Neuronal stem cell (in vitro differentiated cells): ENCODE data around the gene APOBEC3C.
"Not testable (repeated sequence)": the region's sequence is repeated elsewhere in the genome, so short reads cannot be mapped to it uniquely, and the experiment has no call there.

Experiments used
- DNase-seq: peaks from one replicate; pipeline ENCODE4 v3.0.0-alpha.2; 2013; ENCODE audit warnings: low spot score
- H2AFZ ChIP-seq: one replicate; pipeline ENCODE4 v1.6.1; 2013; ENCODE audit warnings: mild to moderate bottlenecking, low read length, inconsistent platforms
- H2AK5ac ChIP-seq: 2 replicates; pipeline ENCODE4 v1.6.1; 2013; ENCODE audit warnings: low read depth, mild to moderate bottlenecking, inconsistent platforms, low read length, moderate library complexity, mixed read lengths
- H2BK120ac ChIP-seq: 2 replicates; pipeline ENCODE4 v1.6.1; 2013; ENCODE audit warnings: low read depth, mild to moderate bottlenecking, inconsistent platforms, low read length, moderate library complexity, mixed read lengths
- H2BK12ac ChIP-seq: one replicate; pipeline ENCODE4 v1.6.1; 2013; ENCODE audit warnings: low read length, inconsistent platforms
- H2BK15ac ChIP-seq: 2 replicates; pipeline ENCODE4 v1.6.1; 2013; ENCODE audit warnings: mild to moderate bottlenecking, low read length, inconsistent platforms, mixed read lengths
- H2BK5ac ChIP-seq: one replicate; pipeline ENCODE4 v1.6.1; 2013; ENCODE audit warnings: inconsistent platforms, mild to moderate bottlenecking, low read length, moderate library complexity
- H3K14ac ChIP-seq: one replicate; pipeline ENCODE4 v1.6.1; 2013; ENCODE audit warnings: low read length, inconsistent platforms
- H3K18ac ChIP-seq: 2 replicates; pipeline ENCODE4 v1.6.1; 2013; ENCODE audit warnings: low read length, inconsistent platforms
- H3K23ac ChIP-seq: 2 replicates; pipeline ENCODE4 v1.6.1; 2013; ENCODE audit warnings: low read depth, mild to moderate bottlenecking, mixed read lengths, low read length, inconsistent platforms; ENCODE audit not compliant: poor library complexity
- H3K27ac ChIP-seq: replicated peaks from 3 replicates; pipeline ENCODE4 v1.5.1; 2013; ENCODE audit warnings: low read length, inconsistent platforms
- H3K27me3 ChIP-seq, 3 experiments: 2 replicates each; pipeline ENCODE4 v1.6.1; 2013; ENCODE audit warnings: low read length in 3 of 3, mild to moderate bottlenecking in 2 of 3, inconsistent platforms in 1 of 3, low read depth in 1 of 3, mixed read lengths in 1 of 3, moderate library complexity in 1 of 3; ENCODE audit not compliant: control insufficient read depth in 3 of 3, insufficient read depth in 3 of 3
- H3K36me3 ChIP-seq, 2 donors: replicated peaks in 1 of 2; 2 replicates each; pipeline ENCODE4 v1.6.1; 2013; ENCODE audit warnings: low read length in 2 of 2; ENCODE audit not compliant: control insufficient read depth in 2 of 2, insufficient read depth in 2 of 2
- H3K4ac ChIP-seq: 2 replicates; pipeline ENCODE4 v1.6.1; 2013; ENCODE audit warnings: inconsistent platforms, mild to moderate bottlenecking, low read length, moderate library complexity
- H3K4me1 ChIP-seq, 2 donors: 1 replicate in 1 of 2; 2 replicates in 1 of 2; pipeline ENCODE4 v1.6.1; 2013; ENCODE audit warnings: low read length in 2 of 2, low read depth in 1 of 2; ENCODE audit not compliant: control insufficient read depth in 2 of 2, insufficient read depth in 1 of 2
- H3K4me2 ChIP-seq: one replicate; pipeline ENCODE4 v1.6.1; 2013; ENCODE audit warnings: mild to moderate bottlenecking, low read length, inconsistent platforms; ENCODE audit not compliant: insufficient read depth, poor library complexity, severe bottlenecking
- H3K4me3 ChIP-seq, 2 donors: 2 replicates each; pipeline ENCODE4 v1.5.1; 2013; ENCODE audit warnings: low read length in 2 of 2, mild to moderate bottlenecking in 2 of 2, inconsistent platforms in 1 of 2, moderate library complexity in 1 of 2
- H3K79me1 ChIP-seq: one replicate; pipeline ENCODE4 v1.6.1; 2013; ENCODE audit warnings: low read depth, mild to moderate bottlenecking, inconsistent platforms, low read length, moderate library complexity
- H3K9ac ChIP-seq: one replicate; pipeline ENCODE4 v1.6.1; 2013; ENCODE audit warnings: mild to moderate bottlenecking, low read depth, low read length, inconsistent platforms; ENCODE audit not compliant: poor library complexity
- H3K9me3 ChIP-seq, 2 donors: replicated peaks in 1 of 2; 2 replicates each; pipeline versions ENCODE3 to v1.6.1; 2013; ENCODE audit warnings: low read length in 2 of 2, mild to moderate bottlenecking in 2 of 2, inconsistent platforms in 1 of 2, low read depth in 1 of 2, mixed read lengths in 1 of 2, moderate library complexity in 1 of 2; ENCODE audit not compliant: control insufficient read depth in 2 of 2, insufficient read depth in 1 of 2
- H4K8ac ChIP-seq: one replicate; pipeline ENCODE4 v1.6.1; 2013; ENCODE audit warnings: low read depth, mild to moderate bottlenecking, inconsistent platforms, low read length, moderate library complexity
- H4K91ac ChIP-seq: one replicate; pipeline ENCODE4 v1.6.1; 2013; ENCODE audit warnings: low read length, low read depth, mild to moderate bottlenecking, inconsistent platforms; ENCODE audit not compliant: poor library complexity
- WGBS, 2 donors: extraction: QIAGEN DNeasy Blood & Tissue Kit; methylation state at CpG; one replicate each; pipeline ENCODE4 v1.1.7; 2013; ENCODE audit warnings: missing lambda C conversion rate in 2 of 2, mixed read lengths in 1 of 2; ENCODE audit not compliant: insufficient read length in 2 of 2, insufficient replicate concordance in 1 of 2; ENCODE audit errors: extremely low coverage in 2 of 2; 5-methylcytosine and 5-hydroxymethylcytosine counted together

The APOBEC3C gene

GRCh38 chr22:38984224-38984623 is 29.8 kb upstream of the APOBEC3C start:
- Histone ChIP-seq H3K4me2 (no peak overlapping the region), H3K9ac (no peak overlapping the region), H3K4me1 (peaks cover 6 to 11% of the 10 kb centered on the region in 2 donors), H2AK5ac (no peak overlapping the region), H3K4me3 (no peak overlapping the region), H3K9me3 (peaks cover 4 to 7% of the 10 kb centered on the region in 2 donors), H4K8ac (no peak overlapping the region), H3K18ac (no peak overlapping the region), H3K23ac (no peak overlapping the region), H3K4ac (no peak overlapping the region), H2BK15ac (no peak overlapping the region), H3K27ac (no peak overlapping the region), H2BK120ac (no peak overlapping the region), H3K79me1 (no peaks in the 10 kb centered on the region), H3K27me3 (no peaks in the 10 kb centered on the region), H3K14ac (no peak overlapping the region), H2AFZ (no peak overlapping the region), H2BK5ac (no peak overlapping the region), H2BK12ac (no peak overlapping the region), H3K36me3 (no peaks in the 10 kb centered on the region), H4K91ac (no peak overlapping the region)
- no CpG with 5 or more reads among the region's 2 CpGs for WGBS, 2 donors
- no peak for DNase-seq

GRCh38 chr22:38984784-38985757 is 29.0 kb upstream of the APOBEC3C start:
- peaks cover 6 to 11% of the 10 kb centered on the region in 2 donors for H3K4me1 ChIP-seq
- not testable (repeated sequence) for H2AK5ac ChIP-seq, H2AFZ ChIP-seq, H3K4me3 ChIP-seq, H3K27me3 ChIP-seq, H3K9me3 ChIP-seq, H3K18ac ChIP-seq, H4K91ac ChIP-seq, H2BK120ac ChIP-seq, H2BK15ac ChIP-seq, H3K4me2 ChIP-seq, H2BK5ac ChIP-seq, H3K23ac ChIP-seq, H4K8ac ChIP-seq, H3K27ac ChIP-seq, H2BK12ac ChIP-seq, H3K4ac ChIP-seq, H3K14ac ChIP-seq, H3K79me1 ChIP-seq, DNase-seq, H3K9ac ChIP-seq, H3K36me3 ChIP-seq
- WGBS, 2 donors, result no CpG with 5 or more reads among the region's 9 CpGs

GRCh38 chr22:38986629-38987028 is 27.4 kb upstream of the APOBEC3C start:
- Histone ChIP-seq H3K23ac (no peak overlapping the region), H3K27ac (no peak overlapping the region), H2BK12ac (no peak overlapping the region), H3K27me3 (no peaks in the 10 kb centered on the region), H3K4me2 (no peak overlapping the region), H2BK15ac (no peak overlapping the region), H3K18ac (peak overlapping the region; percentile 57), H3K14ac (no peak overlapping the region), H3K9ac (no peak overlapping the region), H3K4me3 (no peak overlapping the region), H3K9me3 (peaks cover 4 to 7% of the 10 kb centered on the region in 2 donors), H2BK120ac (no peak overlapping the region), H4K91ac (no peak overlapping the region), H3K4ac (peak overlapping the region; percentile 53), H3K4me1 (peaks cover 5% of the 10 kb centered on the region in 2 donors), H4K8ac (no peak overlapping the region), H3K36me3 (no peaks in the 10 kb centered on the region), H2AFZ (no peak overlapping the region), H3K79me1 (no peaks in the 10 kb centered on the region), H2BK5ac (no peak overlapping the region), H2AK5ac (peak overlapping the region; percentile 3)
- WGBS, 2 donors, result no CpG with 5 or more reads among the region's 3 CpGs
- DNase-seq, result no peak

GRCh38 chr22:38987171-38987895 is 26.7 kb upstream of the APOBEC3C start:
- WGBS, 2 donors, result no CpG with 5 or more reads among the region's 8 CpGs

More at GRCh38 chr22:38987171-38987895, 26.7 kb upstream of the APOBEC3C start:
- H2AFZ ChIP-seq, result no peak overlapping the region
- H3K14ac ChIP-seq, result no peak overlapping the region
- H2BK15ac ChIP-seq, result no peak overlapping the region
- H2BK12ac ChIP-seq, result no peak overlapping the region
- no peak overlapping the region for H3K27ac ChIP-seq
- H3K18ac ChIP-seq, result no peak overlapping the region
- no peak overlapping the region for H4K8ac ChIP-seq
- DNase-seq, result no peak
- no peak overlapping the region for H3K23ac ChIP-seq
- H3K27me3 ChIP-seq, result no peaks in the 10 kb centered on the region
- no peak overlapping the region for H3K4me2 ChIP-seq
- peaks cover 0 to 2% of the 10 kb centered on the region in 2 donors for H3K4me1 ChIP-seq
- H2BK120ac ChIP-seq, result no peak overlapping the region
- peaks cover 4 to 7% of the 10 kb centered on the region in 2 donors for H3K9me3 ChIP-seq
- H3K9ac ChIP-seq, result no peak overlapping the region
- H2BK5ac ChIP-seq, result no peak overlapping the region
- no peaks in the 10 kb centered on the region for H3K36me3 ChIP-seq
- H3K4ac ChIP-seq, result no peak overlapping the region
- H3K4me3 ChIP-seq, result no peak overlapping the region
- no peaks in the 10 kb centered on the region for H3K79me1 ChIP-seq
- peak overlapping the region; percentile 3 for H2AK5ac ChIP-seq
- no peak overlapping the region for H4K91ac ChIP-seq
